NAMALWA (cell line): ENCODE results near the gene ADAR.

Experiments used
- DNase-seq: peaks from one replicate; pipeline ENCODE4 v3.0.0-alpha.2; 2015; ENCODE audit warnings: low spot score

The ADAR gene

DNA sequence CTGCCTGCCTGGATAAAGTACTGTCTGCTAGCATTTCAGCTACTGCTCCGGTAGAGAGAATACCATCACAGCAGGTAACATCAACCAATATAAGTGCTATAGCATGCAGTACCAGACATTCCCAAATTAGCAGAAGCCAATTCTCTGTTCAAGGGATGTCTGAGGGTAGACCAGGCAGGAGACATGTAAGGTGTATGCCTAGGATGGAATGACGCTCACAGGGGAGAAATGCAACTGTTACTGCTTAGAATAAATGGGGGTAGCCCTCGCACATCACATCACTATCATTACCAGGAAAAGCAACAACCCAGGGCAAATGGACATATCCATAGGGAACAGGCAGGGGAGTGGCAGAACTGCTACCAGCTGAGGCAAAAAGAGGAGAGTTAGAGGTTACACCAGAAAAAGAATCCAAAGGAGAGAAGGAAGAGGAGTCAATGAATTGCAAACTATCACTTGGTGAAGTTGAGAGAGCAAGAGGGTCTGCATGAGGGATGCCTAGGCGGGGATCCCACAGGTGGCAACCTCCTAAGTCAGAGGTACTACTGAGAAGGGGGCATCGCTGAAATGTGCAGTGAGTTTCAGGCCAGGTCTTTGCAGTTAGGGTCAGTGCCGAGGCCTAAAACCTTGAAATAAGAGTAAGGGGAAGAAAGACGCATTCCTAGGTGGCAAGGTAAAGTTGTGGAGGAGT, 50.6 kb downstream of the ADAR start:
- no peak for DNase-seq

GRCh38 chr1:154556422-154556821, 51.6 kb downstream of the ADAR start:
- DNase-seq, result no peak

DNA sequence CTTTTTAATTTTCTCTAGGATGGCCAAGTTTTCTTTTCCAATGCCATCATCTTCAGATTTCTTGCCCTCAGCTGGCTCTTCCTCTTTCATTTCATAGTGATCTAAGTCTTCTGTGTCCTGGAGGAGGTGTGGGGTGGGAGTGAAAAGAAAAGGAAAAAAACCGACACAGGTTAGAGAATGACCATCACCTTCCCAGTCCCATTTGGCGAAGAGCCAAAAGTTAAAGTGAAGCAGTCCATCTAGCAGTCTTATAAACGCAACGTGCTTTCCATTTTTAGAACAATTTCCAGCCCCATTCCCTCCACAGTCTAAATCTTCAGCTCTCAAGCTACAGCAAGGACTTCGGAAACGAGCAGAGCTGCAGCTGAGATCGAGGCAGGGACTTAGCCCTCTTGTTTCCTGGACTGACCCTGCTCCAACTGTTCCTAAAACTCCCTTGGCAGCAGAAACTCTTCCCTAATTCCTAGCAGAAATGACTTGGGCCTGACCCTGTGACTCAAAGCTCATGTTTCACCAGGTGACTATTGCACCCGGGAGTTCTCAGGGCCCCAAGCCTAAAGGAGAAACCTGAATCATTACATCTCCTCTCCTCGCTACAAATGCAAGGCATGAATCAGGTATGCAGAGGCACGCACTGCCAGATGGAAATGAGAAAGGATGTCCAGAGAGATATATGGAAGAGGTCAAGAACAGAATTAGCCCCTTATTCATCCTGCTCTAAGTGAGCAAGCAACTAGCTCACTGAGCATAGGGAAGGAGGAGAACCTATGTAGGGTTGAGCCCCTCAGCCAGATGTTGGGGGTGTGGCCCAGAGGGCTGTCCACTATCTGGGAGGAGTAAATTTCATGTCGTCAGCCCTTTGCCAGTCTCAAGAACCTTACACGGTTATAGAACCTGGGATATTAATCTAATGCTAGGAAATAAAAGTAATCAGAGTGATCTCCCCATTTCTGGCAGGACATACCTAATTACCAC, 54.6 kb downstream of the ADAR start:
- DNase-seq, result no peak

- no peak for DNase-seq
Measured at GRCh38 chr1:154552036-154552435, 56.0 kb downstream of the ADAR start.

GRCh38 chr1:154551474-154551873, 56.5 kb downstream of the ADAR start:
- DNase-seq, result no peak

GRCh38 chr1:154550657-154551056, 57.3 kb downstream of the ADAR start:
- DNase-seq, result no peak

- no peak for DNase-seq
Measured at GRCh38 chr1:154550070-154550469, 57.9 kb downstream of the ADAR start.

- DNase-seq, result no peak
Measured at GRCh38 chr1:154549202-154549770, 58.7 kb downstream of the ADAR start.

DNA sequence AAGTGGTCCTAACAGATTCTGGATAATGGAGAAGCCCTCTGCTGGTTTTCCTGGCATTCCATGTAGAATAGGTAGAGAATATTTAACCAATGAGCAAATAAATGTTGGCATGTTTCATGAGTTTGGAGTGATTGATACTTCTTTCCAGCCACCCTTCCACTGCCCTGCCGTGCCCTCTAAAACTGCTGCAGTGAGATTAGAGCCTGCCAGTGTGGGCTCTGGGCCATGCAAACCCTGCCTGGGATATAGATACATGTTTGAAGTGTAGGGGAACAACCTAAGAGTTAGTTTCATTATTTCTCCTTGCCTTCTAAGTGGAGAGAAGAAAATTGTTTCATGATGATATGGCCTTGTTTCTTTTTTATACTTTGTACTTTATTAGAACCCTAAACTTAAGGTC, 60.0 kb downstream of the ADAR start:
- no peak for DNase-seq

GRCh38 chr1:154547105-154547732, 60.8 kb downstream of the ADAR start:
- no peak for DNase-seq

DNA sequence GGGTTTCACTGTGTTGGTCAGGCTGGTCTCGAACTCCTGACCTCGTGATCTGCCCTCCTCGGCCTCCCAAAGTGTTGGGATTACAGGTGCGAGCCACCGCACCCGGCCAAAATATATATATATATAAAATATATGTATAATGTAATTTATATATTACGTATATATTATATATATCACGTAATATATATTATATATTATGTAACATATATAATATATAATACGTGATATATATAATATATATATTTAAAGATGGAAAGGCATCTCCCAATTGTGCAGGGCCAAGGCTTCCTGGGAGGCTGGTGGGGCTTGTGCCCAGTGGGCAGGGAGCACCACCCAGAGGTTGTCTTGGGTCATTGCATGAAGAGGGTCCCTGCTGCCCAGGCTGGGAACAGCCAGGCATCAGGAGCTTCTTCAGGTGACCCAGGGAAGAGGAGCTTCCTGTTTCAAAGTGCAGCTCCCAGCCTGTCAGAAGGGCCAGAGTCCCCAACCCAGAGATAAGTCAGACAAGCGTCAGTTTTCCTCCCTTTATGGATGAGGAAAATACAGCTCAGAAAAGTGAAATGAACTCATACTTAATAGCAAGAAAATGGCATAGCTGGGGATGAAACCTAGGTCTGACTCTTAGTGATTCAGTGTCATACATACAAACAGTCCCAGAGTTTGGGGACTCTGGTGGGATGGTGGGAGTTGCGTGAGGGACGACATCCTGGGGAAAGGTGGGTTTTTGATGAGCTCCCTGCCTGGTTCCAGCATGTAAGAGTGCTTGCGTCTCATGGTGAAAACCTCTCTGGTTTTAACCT, 61.5 kb downstream of the ADAR start:
- DNase-seq, result peak; percentile 85

DNA sequence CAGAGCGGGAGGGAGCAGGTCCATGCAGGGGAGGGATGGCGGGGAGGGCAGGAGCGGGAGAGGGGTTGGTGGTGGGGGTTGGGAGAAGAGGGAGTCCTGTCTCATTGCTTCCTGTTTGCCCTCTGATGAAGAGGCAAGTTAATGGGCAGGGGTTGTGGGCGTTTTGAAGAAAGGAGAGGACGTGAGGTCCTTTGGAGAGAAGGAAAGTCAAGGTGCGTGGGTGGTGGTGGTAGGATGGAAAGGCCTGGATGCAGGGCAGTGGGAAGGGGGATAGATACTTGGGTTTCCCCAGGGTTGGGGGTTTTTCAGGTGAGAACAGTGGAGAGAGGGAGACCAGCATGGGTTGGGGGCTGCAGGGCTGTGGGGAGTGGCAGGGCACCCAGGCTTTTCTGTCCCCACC, 66.8 kb downstream of the ADAR start:
- no peak for DNase-seq

DNA sequence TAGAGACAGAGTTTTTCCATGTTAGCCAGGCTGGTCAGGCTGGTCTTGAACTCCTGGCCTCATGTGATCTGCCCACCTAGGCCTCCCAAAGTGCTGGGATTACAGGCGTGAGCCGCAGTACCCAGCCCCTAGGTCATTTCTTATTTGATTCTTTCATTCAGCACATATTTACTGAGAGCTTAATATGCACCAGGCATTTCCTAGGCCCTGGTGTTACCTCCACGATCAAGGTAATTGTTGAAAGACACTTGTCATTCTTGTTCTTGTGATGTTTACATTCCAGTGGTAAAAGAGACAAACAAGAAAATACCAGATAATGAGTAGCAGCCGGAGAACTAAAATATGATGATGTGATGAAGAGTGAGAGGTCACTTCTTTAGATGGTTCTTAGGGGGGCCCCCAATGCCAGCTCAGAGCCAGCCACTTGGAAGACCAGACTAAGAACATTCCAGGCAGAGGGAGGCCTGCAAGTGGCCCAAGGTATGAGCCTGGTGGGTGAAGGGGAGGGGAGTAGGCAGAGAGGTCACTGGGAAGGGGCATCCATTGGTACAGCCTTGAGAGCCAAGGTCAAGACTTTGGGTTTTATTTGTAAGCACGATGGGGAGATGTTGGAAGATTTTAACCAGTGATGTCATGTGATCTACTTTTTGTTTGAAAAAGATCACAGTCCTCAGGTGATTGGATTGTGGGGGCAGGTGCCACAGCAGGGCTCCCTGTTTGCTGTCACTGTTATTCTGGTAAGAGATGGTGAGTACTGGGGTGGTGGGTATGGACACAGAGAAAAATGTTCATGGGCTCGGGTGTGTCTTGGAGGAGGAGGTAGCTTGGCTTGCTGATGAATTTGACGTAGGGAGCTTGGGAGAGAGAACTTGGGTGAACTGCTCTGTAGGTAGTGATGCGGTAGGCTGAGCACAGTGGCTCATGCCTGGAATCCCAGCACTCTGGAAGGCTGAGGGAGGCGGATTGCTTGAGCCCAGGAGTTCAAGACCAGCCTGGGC, 68.2 kb downstream of the ADAR start:
- no peak for DNase-seq

DNA sequence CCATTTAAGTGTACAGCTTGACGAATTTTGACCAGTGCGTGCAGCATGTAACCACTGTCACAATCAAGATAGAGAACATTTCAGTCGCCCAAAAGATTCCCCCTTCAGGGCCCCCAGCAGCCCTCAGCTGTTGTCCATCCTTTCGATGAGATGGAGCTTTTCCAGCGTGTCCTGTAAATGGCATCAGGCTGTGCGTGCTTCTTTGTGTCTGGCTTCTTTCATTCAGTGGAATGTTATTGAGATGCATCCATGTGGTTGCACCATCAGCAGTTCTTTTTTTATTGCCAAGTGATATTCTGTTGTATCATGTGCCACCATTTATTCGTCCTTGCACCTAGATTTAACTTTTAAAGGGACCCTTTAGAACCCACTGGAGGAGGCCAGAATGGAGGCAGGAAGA, 71.4 kb downstream of the ADAR start:
- no peak for DNase-seq

DNA sequence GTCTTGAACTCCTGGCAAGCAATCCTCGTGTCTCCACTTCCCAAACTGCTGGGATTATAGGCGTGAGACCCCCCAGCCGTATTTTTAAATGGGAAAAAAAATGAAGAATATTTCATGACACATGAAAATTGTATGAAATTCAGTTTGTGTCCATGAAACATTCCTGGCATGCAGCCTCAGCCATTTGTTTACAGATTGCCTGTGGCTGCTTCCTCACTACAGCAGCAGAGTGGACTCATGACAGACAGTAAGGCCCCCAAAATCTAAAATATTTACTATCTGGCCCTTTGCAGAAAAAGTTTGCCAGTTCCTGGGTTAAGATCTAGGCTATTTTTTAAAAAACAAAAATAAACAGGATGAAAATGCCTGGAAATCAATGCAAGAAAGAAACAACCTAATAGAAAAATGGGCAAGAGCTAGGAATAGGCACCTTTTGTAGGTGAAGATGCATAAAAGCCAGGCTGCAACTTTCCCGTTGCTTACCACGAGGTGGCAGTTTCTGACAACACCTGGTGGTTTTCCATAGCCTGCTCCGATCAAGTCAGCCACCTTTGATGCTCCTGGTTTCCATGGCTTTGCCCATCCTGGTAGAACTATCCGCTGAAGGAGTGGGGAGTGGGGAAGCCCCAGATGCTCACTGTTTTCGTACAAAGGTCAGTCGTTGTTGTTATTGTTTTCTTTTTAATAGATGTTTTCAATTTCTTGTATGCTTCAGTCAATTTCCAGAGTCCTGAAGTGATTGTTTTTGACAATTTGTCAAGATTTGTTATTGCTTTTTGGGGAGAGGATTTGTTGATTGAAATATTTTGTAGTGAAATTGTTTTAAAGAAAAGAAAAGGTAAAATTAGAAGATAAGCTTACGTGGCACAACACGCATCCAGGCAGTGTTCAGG, 73.8 kb downstream of the ADAR start:
- peak; percentile 51 for DNase-seq
